ENCODE data around the gene CPOX.

CPOX gene

GRCh38 chr3:98548544-98548943 lies 44.9 kb downstream of the CPOX start:
- no peak for DNase-seq (ENCODE audit: low read depth)
- no peak for TF ChIP-seq MYC (IDR thresholded peaks at IDR 0.05; ENCODE audit: low read depth, low read length)
- no peak for TF ChIP-seq POLR2A (IDR thresholded peaks at IDR 0.05; ENCODE audit: extremely low read depth, insufficient read length)
- TF ChIP-seq MAX (IDR thresholded peaks at IDR 0.05; ENCODE audit: low read depth, low read length), result no peak

GRCh38 chr3:98545940-98546339 lies 47.5 kb downstream of the CPOX start:
- DNase-seq (ENCODE audit: low read depth), result no peak
- TF ChIP-seq MAX (IDR thresholded peaks at IDR 0.05; ENCODE audit: low read depth, low read length) (no peak), CTCF (IDR thresholded peaks at IDR 0.05; ENCODE audit: low read depth, low read length) (no peak), POLR2A (IDR thresholded peaks at IDR 0.05; ENCODE audit: extremely low read depth, insufficient read length) (no peak), MYC (IDR thresholded peaks at IDR 0.05; ENCODE audit: low read depth, low read length) (no peak)

More at GRCh38 chr3:98548544-98548943, 44.9 kb downstream of the CPOX start:
- H3K4me3 ChIP-seq (ENCODE audit: low read depth, low read length), result no peak overlapping the region

GRCh38 chr3:98542623-98543022 lies 50.8 kb downstream of the CPOX start:
- TF ChIP-seq CTCF (IDR thresholded peaks at IDR 0.05; ENCODE audit: low read depth, low read length), result no peak
- no peak for TF ChIP-seq MAX (IDR thresholded peaks at IDR 0.05; ENCODE audit: low read depth, low read length)
- no peak for TF ChIP-seq POLR2A (IDR thresholded peaks at IDR 0.05; ENCODE audit: extremely low read depth, insufficient read length)
- no peak for TF ChIP-seq MYC (IDR thresholded peaks at IDR 0.05; ENCODE audit: low read depth, low read length)
- no peak overlapping the region for H3K4me3 ChIP-seq (ENCODE audit: low read depth, low read length)
- DNase-seq (ENCODE audit: low read depth), result no peak

More at GRCh38 chr3:98545940-98546339, 47.5 kb downstream of the CPOX start:
- no peak overlapping the region for H3K4me3 ChIP-seq (ENCODE audit: low read depth, low read length)

GRCh38 chr3:98541695-98542094 lies 51.7 kb downstream of the CPOX start:
- no peak for DNase-seq (ENCODE audit: low read depth)
- no peak for TF ChIP-seq MAX (IDR thresholded peaks at IDR 0.05; ENCODE audit: low read depth, low read length)
- TF ChIP-seq MYC (IDR thresholded peaks at IDR 0.05; ENCODE audit: low read depth, low read length), result no peak
- no peak for TF ChIP-seq POLR2A (IDR thresholded peaks at IDR 0.05; ENCODE audit: extremely low read depth, insufficient read length)
- no peak for TF ChIP-seq CTCF (IDR thresholded peaks at IDR 0.05; ENCODE audit: low read depth, low read length)

GRCh38 chr3:98540346-98540745 lies 53.1 kb downstream of the CPOX start:
- TF ChIP-seq MAX (IDR thresholded peaks at IDR 0.05; ENCODE audit: low read depth, low read length), result no peak
- TF ChIP-seq MYC (IDR thresholded peaks at IDR 0.05; ENCODE audit: low read depth, low read length), result no peak
- TF ChIP-seq CTCF (IDR thresholded peaks at IDR 0.05; ENCODE audit: low read depth, low read length), result no peak
- no peak for TF ChIP-seq POLR2A (IDR thresholded peaks at IDR 0.05; ENCODE audit: extremely low read depth, insufficient read length)
- no peak overlapping the region for H3K4me3 ChIP-seq (ENCODE audit: low read depth, low read length)
- DNase-seq (ENCODE audit: low read depth), result no peak

More at GRCh38 chr3:98541695-98542094, 51.7 kb downstream of the CPOX start:
- no peak overlapping the region for H3K4me3 ChIP-seq (ENCODE audit: low read depth, low read length)

GRCh38 chr3:98536456-98537017 lies 56.9 kb downstream of the CPOX start:
- TF ChIP-seq MYC (IDR thresholded peaks at IDR 0.05; ENCODE audit: low read depth, low read length) (no peak), MAX (IDR thresholded peaks at IDR 0.05; ENCODE audit: low read depth, low read length) (no peak), POLR2A (IDR thresholded peaks at IDR 0.05; ENCODE audit: extremely low read depth, insufficient read length) (no peak), CTCF (IDR thresholded peaks at IDR 0.05; ENCODE audit: low read depth, low read length) (no peak)
- DNase-seq (ENCODE audit: low read depth), result no peak
- no peak overlapping the region for H3K4me3 ChIP-seq (ENCODE audit: low read depth, low read length)
